Measurements from ENCODE around the gene MRPL44.
A peak's percentile ranks its signal among the peaks of the same experiment; 100 is the strongest.

- TF ChIP-seq CTCF (IDR thresholded peaks at IDR 0.05) (peak; percentile 94), ZFX (IDR thresholded peaks at IDR 0.05; ENCODE audit: borderline replicate concordance) (no peak)
Measured at GRCh38 chr2:223970343-223971128, 13.3 kb downstream of the MRPL44 start.
